Common myeloid progenitor, CD34-positive (primary cell): Measurements from ENCODE around the gene CACNA1A.

Source experiments
- CTCF ChIA-PET: fragments of 350-600 bp; sonication (Branson Sonifier 250); formaldehyde crosslinking; loops from one replicate; lab custom pipeline; 2021; ENCODE audit warnings: antibody characterized with exemption; lab: Charles Lee
- POLR2A ChIA-PET: fragments of 350-600 bp; sonication (Branson Sonifier 250); formaldehyde crosslinking; loops from one replicate; lab custom pipeline; 2021; ENCODE audit warnings: antibody characterized with exemption; lab: Charles Lee
- DNase-seq, 3 donors: peaks; one replicate each; pipeline versions ENCODE4 v3.0.0 to v3.0.0-alpha.2; 2013
- H3K27ac ChIP-seq, 2 experiments: 1 replicate in 1 of 2; 2 replicates in 1 of 2; pipeline ENCODE4 v1.7.0; 2013; ENCODE audit warnings: inconsistent platforms in 2 of 2, low read length in 2 of 2, mild to moderate bottlenecking in 2 of 2, low read depth in 1 of 2, moderate library complexity in 1 of 2; ENCODE audit not compliant: severe bottlenecking in 2 of 2, insufficient read depth in 1 of 2, poor library complexity in 1 of 2
- H3K27me3 ChIP-seq, 5 experiments: replicated peaks in 2 of 5; 1 replicate in 3 of 5; 2 replicates in 2 of 5; pipeline versions ENCODE4 v1.6.1 to v1.7.0; 2013; ENCODE audit warnings: low read length in 4 of 5, mild to moderate bottlenecking in 2 of 5, moderate library complexity in 2 of 5, inconsistent platforms in 1 of 5; ENCODE audit not compliant: insufficient read depth in 5 of 5, control insufficient read depth in 4 of 5
- H3K36me3 ChIP-seq, 4 experiments: 1 replicate in 2 of 4; 2 replicates in 2 of 4; pipeline versions ENCODE4 v1.6.1 to v1.7.0; 2013; ENCODE audit warnings: low read length in 3 of 4, control low read depth in 1 of 4, mild to moderate bottlenecking in 1 of 4; ENCODE audit not compliant: control insufficient read depth in 4 of 4, insufficient read depth in 4 of 4
- H3K4me1 ChIP-seq, 4 experiments: 1 replicate in 3 of 4; 2 replicates in 1 of 4; pipeline versions ENCODE4 v1.6.1 to v1.7.1; 2013; ENCODE audit warnings: low read length in 3 of 4, mild to moderate bottlenecking in 3 of 4, control low read depth in 1 of 4, inconsistent platforms in 1 of 4, moderate library complexity in 1 of 4; ENCODE audit not compliant: control insufficient read depth in 4 of 4, insufficient read depth in 4 of 4; ENCODE audit errors: control extremely low read depth in 1 of 4
- H3K4me3 ChIP-seq, 7 experiments: 1 replicate in 4 of 7; 2 replicates in 3 of 7; pipeline versions ENCODE4 v1.5.1 to v1.7.0; 2013; ENCODE audit warnings: mild to moderate bottlenecking in 7 of 7, low read length in 6 of 7, moderate library complexity in 6 of 7, inconsistent platforms in 2 of 7, low read depth in 2 of 7, control low read depth in 1 of 7; ENCODE audit not compliant: insufficient read depth in 4 of 7, control insufficient read depth in 1 of 7; ENCODE audit errors: extremely low read depth in 1 of 7
- H3K9me3 ChIP-seq, 5 experiments: 1 replicate in 4 of 5; 2 replicates in 1 of 5; pipeline versions ENCODE4 v1.6.1 to v1.7.1; 2013; ENCODE audit warnings: low read length in 4 of 5, mild to moderate bottlenecking in 2 of 5, inconsistent platforms in 1 of 5, low read depth in 1 of 5, moderate library complexity in 1 of 5; ENCODE audit not compliant: control insufficient read depth in 4 of 5, insufficient read depth in 2 of 5; ENCODE audit errors: control extremely low read depth in 1 of 5
- WGBS: methylation state at CpG from one replicate; pipeline ENCODE4 v1.1.5; 2013; ENCODE audit not compliant: insufficient coverage; 5-methylcytosine and 5-hydroxymethylcytosine counted together

CACNA1A gene

GRCh38 chr19:13398780-13399726 is 107.2 kb downstream of the CACNA1A start:
- Histone ChIP-seq H3K4me1 (peaks cover 0 to 3% (median 0%) of the 10 kb centered on the region in 4 experiments), H3K27ac (no peak overlapping the region), H3K36me3 (no peaks in the 10 kb centered on the region), H3K4me3 (no peak overlapping the region), H3K27me3 (peaks cover 0 to 10% (median 0%) of the 10 kb centered on the region in 5 experiments), H3K9me3 (peaks cover 0 to 8% (median 0%) of the 10 kb centered on the region in 5 experiments)
- 89% methylated on average over 6 of the region's 10 CpGs for WGBS
- ChIA-PET CTCF (no interaction called here), POLR2A (no interaction called here)
- DNase-seq = peak in 2 of 3 donors; percentile 19 to 27

DNA sequence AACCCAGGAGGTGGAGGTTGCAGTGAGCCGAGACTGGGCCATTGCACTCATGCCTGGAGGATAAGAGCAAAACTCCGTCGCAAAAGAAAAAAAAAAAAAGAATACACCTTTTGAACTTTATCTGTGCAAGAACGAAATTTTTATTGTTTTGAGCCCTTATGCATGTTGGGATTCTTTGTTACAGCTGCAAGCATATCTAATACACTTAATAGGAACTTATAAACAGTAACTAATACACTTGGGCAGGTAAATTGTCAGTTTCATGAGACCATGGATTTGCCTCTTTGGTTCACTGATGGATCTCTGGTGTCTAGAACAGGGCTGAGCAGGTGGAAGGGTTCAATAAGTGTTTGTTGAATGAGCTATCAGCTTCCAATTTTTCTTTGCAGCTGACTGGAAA is 108.1 kb downstream of the CACNA1A start:
- ChIA-PET CTCF (interaction anchor here (1.2 kb wide), 1 partner anchor 82 kb away, joined by 3 read pairs; no protein-coding TSS in a partner anchor), POLR2A (no interaction called here)
- Histone ChIP-seq H3K9me3 (peaks cover 0 to 8% (median 0%) of the 10 kb centered on the region in 5 experiments), H3K4me1 (peaks cover 0 to 3% (median 0%) of the 10 kb centered on the region in 4 experiments), H3K4me3 (no peak overlapping the region), H3K27ac (no peak overlapping the region), H3K36me3 (no peaks in the 10 kb centered on the region), H3K27me3 (peaks cover 0 to 10% (median 0%) of the 10 kb centered on the region in 5 experiments)
- 100% methylated on average over 3 of the region's 4 CpGs for WGBS
- no peak for DNase-seq

DNA sequence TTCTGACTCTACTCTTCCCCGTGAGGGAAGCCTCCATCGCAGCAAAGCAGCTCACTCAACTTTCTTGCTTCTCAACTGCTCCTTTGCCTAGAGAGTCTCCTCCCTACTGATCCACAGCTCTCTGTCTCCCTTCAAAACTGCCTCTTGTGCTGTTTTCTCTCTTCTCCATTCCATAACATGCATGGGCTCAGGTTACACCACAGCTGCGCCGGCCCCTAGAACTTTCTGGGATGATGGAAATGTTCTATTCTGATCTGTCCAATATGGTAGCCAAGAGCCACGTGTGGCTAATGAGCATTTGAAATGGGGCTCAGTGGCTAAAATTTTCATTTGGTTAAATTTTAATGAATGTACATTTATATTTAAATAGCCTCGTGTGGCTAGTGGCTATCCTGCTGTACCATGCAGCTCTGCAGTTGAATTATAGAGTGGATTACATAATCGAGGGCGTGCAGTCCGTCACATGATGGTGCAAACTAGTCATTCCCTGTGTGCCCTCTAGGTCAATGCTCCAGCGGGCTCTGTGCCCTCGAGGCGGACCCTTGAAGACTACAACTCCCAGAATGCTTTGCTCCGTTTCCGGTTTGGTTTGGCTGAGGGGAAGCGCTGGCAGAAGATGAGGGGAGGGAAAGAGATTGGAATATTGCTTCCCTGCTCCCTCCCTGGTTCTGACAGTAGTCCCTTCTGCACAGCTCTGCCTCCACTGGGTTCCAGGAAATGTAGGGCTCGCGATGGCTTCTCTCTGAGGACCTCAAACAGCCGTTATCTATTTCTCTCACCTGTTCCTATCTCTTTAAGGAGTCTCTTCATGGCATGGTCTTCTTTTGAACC is 109.8 kb downstream of the CACNA1A start:
- H3K9me3 ChIP-seq = peaks cover 0 to 4% (median 0%) of the 10 kb centered on the region in 5 experiments
- peaks cover 0 to 3% (median 0%) of the 10 kb centered on the region in 4 experiments for H3K4me1 ChIP-seq
- POLR2A ChIA-PET = no interaction called here
- no peak overlapping the region for H3K4me3 ChIP-seq
- peaks cover 0 to 15% (median 0%) of the 10 kb centered on the region in 5 experiments for H3K27me3 ChIP-seq
- DNase-seq = peak; percentile 13 to 44 (median 41)
- CTCF ChIA-PET = no interaction called here
- H3K36me3 ChIP-seq = no peaks in the 10 kb centered on the region
- WGBS = 67% methylated on average over 6 of the region's 18 CpGs
- H3K27ac ChIP-seq = no peak overlapping the region

GRCh38 chr19:13382633-13382938 is 123.7 kb downstream of the CACNA1A start:
- 80% methylated on average over 3 of the region's 4 CpGs for WGBS
- Histone ChIP-seq H3K4me3 (no peak overlapping the region), H3K27ac (no peak overlapping the region), H3K4me1 (no peaks in the 10 kb centered on the region), H3K9me3 (no peaks in the 10 kb centered on the region), H3K27me3 (no peaks in the 10 kb centered on the region), H3K36me3 (no peaks in the 10 kb centered on the region)
- POLR2A ChIA-PET = no interaction called here
- no peak for DNase-seq
- CTCF ChIA-PET = no interaction called here

DNA sequence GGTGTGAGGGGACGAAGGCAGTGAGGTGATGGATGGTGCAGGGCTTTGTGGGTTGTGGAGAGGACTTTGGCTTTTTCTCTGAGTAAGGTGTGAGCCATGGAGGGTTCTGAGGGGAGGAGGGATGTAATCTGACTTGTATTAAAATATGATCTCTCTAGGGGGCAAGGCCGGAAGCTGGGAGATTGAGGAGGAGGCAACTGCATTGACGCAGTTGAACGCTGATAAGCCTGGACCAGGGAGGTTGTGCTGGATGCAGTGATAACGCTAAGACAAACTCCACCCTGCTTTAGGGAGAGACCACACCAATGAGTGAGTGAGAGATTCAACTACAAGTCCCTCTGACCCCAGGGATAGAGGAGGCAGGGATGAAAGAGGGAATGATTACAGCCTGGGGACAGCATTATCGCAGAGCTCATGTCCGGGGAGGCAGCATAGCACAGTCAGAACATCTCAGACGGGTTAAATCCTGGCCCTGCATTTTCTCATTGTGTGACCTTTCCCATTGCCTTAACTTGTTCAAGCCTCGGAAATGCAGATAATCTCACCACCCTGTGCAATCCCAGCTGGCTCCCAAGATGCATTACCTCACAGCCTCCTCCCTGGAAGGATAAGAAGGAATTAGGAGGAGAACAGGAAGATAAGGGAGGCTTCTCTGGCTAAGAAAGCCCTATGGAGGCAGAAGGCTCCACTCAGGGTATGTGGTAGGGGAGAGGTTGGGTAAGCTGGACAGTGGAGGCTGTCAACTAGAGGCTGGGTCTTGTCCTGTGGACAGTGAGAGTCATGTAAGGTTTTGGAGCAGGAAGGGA is 124.2 kb downstream of the CACNA1A start:
- DNase-seq = no peak
- ChIA-PET POLR2A (no interaction called here), CTCF (no interaction called here)
- no peak overlapping the region for H3K27ac ChIP-seq
- no peaks in the 10 kb centered on the region for H3K36me3 ChIP-seq
- H3K9me3 ChIP-seq = no peaks in the 10 kb centered on the region
- 91% methylated on average over 8 of the region's 9 CpGs for WGBS
- no peak overlapping the region for H3K4me3 ChIP-seq
- no peaks in the 10 kb centered on the region for H3K27me3 ChIP-seq
- H3K4me1 ChIP-seq = no peaks in the 10 kb centered on the region

DNA sequence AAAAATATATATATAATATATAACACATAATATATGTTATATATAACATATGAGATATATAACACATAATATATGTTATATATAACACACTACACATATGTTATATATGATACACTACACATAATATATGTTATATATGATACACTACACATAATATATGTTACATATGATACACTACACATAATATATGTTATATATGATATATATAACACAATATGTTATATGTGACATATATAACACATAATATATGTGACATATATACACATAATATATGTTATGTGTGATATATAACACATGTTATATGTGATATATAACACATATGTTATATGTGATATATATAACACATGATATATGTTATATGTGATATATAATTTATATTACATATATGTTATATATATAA is 129.7 kb downstream of the CACNA1A start:
- H3K4me1 ChIP-seq = no peaks in the 10 kb centered on the region
- DNase-seq = no peak
- H3K36me3 ChIP-seq = no peaks in the 10 kb centered on the region
- no peak overlapping the region for H3K4me3 ChIP-seq
- ChIA-PET POLR2A (no interaction called here), CTCF (interaction anchor here (1.3 kb wide), 1 partner anchor 51 kb away, joined by 5 read pairs; no protein-coding TSS in a partner anchor)
- peaks cover 0 to 3% (median 0%) of the 10 kb centered on the region in 5 experiments for H3K9me3 ChIP-seq
- no peak overlapping the region for H3K27ac ChIP-seq
- no peaks in the 10 kb centered on the region for H3K27me3 ChIP-seq
